A673 (cell line): Measurements from ENCODE around the gene LGALS9B. TPM values are rescaled to one million over a fixed set of nuclear protein-coding genes. Genes with fewer than 3 reads are reported as not detected.
"Not testable (repeated sequence)": the region's sequence is repeated elsewhere in the genome, so short reads cannot be mapped to it uniquely, and the experiment has no call there.

ENCODE experiments used
- BruUV-seq: library from RNA; stranded (reverse); fragments of 400-500 nt; replicated peaks from 2 replicates; lab custom pipeline; 2021; lab: Mats Ljungman, UMichigan
- CTCF ChIA-PET: fragments of 300-600 bp; sonication (Branson Sonifier 250); formaldehyde crosslinking; loops from one replicate; lab custom pipeline; 2022; ENCODE audit warnings: antibody characterized with exemption; lab: Charles Lee
- POLR2A ChIA-PET: fragments of 300-600 bp; sonication (Branson Sonifier 250); formaldehyde crosslinking; loops from one replicate; lab custom pipeline; 2022; ENCODE audit warnings: antibody characterized with exemption; ENCODE audit not compliant: low non-redundant PET; lab: Charles Lee
- DNase-seq: peaks from one replicate; pipeline ENCODE4 v3.0.0-alpha.2; 2015; ENCODE audit warnings: low spot score
- H3K27ac ChIP-seq: fragments of 200-600 bp; sonication (generic); 2 replicates; pipeline ENCODE4 v1.5.1; 2016; ENCODE audit warnings: mixed run types, low read depth, mild to moderate bottlenecking, mixed read lengths, antibody characterized with exemption, low read length; ENCODE audit not compliant: poor library complexity, severe bottlenecking
- H3K27me3 ChIP-seq: fragments of 200-600 bp; sonication (generic); replicated peaks from 2 replicates; pipeline ENCODE4 v1.6.1; 2017; ENCODE audit warnings: mixed run types, low read depth, mild to moderate bottlenecking, mixed read lengths, antibody characterized with exemption, low read length; ENCODE audit not compliant: insufficient read depth, poor library complexity
- H3K36me3 ChIP-seq: fragments of 200-600 bp; sonication (generic); 2 replicates; pipeline ENCODE4 v1.6.1; 2016; ENCODE audit warnings: mixed run types, mild to moderate bottlenecking, mixed read lengths, antibody characterized with exemption, low read length; ENCODE audit not compliant: insufficient read depth, poor library complexity, severe bottlenecking
- H3K4me1 ChIP-seq: fragments of 200-600 bp; sonication (generic); 2 replicates; pipeline ENCODE4 v1.6.1; 2017; ENCODE audit warnings: mixed run types, mild to moderate bottlenecking, mixed read lengths, antibody characterized with exemption, low read length; ENCODE audit not compliant: insufficient read depth, poor library complexity, severe bottlenecking
- H3K4me3 ChIP-seq: fragments of 200-600 bp; sonication (generic); 2 replicates; pipeline ENCODE4 v1.5.1; 2016; ENCODE audit warnings: low read depth, mixed run types, mild to moderate bottlenecking, mixed read lengths, low read length; ENCODE audit not compliant: poor library complexity, severe bottlenecking
- H3K9me3 ChIP-seq: fragments of 200-600 bp; sonication (generic); 2 replicates; pipeline ENCODE4 v1.6.1; 2016; ENCODE audit warnings: mixed run types, low read depth, mild to moderate bottlenecking, mixed read lengths, antibody characterized with exemption, low read length; ENCODE audit not compliant: poor library complexity, severe bottlenecking
- intact Hi-C: fragments of 100-400 bp; cut with micrococcal nuclease; formaldehyde crosslinking; loops from one replicate; pipeline ENCODE4 v1.10.0; 2022; ENCODE audit not compliant: unreplicated experiment
- total RNA-seq: library from RNA; stranded (reverse); gene quantifications from 2 replicates; pipeline ENCODE4 v1.2.3, GENCODE V29; 2021

Gene LGALS9B
- total RNA-seq, 1 experiment from 2014 or later, result not detected

- H3K27ac ChIP-seq, H3K4me1 ChIP-seq, H3K27me3 ChIP-seq, intact Hi-C loops, H3K9me3 ChIP-seq, DNase-seq, H3K4me3 ChIP-seq, BruUV-seq, H3K36me3 ChIP-seq, POLR2A ChIA-PET, CTCF ChIA-PET: not testable (repeated sequence)
These were observed 37.2 kb upstream of the LGALS9B start for GRCh38 chr17:20504388-20505066.

GRCh38 chr17:20501896-20502295, 34.6 kb upstream of the LGALS9B start:
- H3K9me3 ChIP-seq, CTCF ChIA-PET, intact Hi-C loops, H3K4me1 ChIP-seq, H3K4me3 ChIP-seq, H3K27ac ChIP-seq, H3K36me3 ChIP-seq, H3K27me3 ChIP-seq, POLR2A ChIA-PET, DNase-seq, BruUV-seq: not testable (repeated sequence)

- not testable (repeated sequence) for BruUV-seq
These were observed 33.0 kb upstream of the LGALS9B start for GRCh38 chr17:20500346-20500745.

GRCh38 chr17:20495420-20495819, 28.1 kb upstream of the LGALS9B start:
- intact Hi-C loops, H3K4me1 ChIP-seq, H3K4me3 ChIP-seq, BruUV-seq, H3K27me3 ChIP-seq, CTCF ChIA-PET, POLR2A ChIA-PET, H3K36me3 ChIP-seq, DNase-seq, H3K27ac ChIP-seq, H3K9me3 ChIP-seq: not testable (repeated sequence)

More at GRCh38 chr17:20500346-20500745, 33.0 kb upstream of the LGALS9B start:
- H3K36me3 ChIP-seq, intact Hi-C loops, CTCF ChIA-PET, POLR2A ChIA-PET, H3K9me3 ChIP-seq, H3K4me3 ChIP-seq, H3K27ac ChIP-seq, DNase-seq, H3K27me3 ChIP-seq, H3K4me1 ChIP-seq: not testable (repeated sequence)

GRCh38 chr17:20494735-20495134, 27.4 kb upstream of the LGALS9B start:
- H3K27ac ChIP-seq, intact Hi-C loops, DNase-seq, H3K4me3 ChIP-seq, H3K36me3 ChIP-seq, H3K27me3 ChIP-seq, BruUV-seq, H3K9me3 ChIP-seq, CTCF ChIA-PET, H3K4me1 ChIP-seq, POLR2A ChIA-PET: not testable (repeated sequence)

- intact Hi-C loops, H3K4me3 ChIP-seq, H3K4me1 ChIP-seq, H3K9me3 ChIP-seq, POLR2A ChIA-PET, H3K27me3 ChIP-seq, CTCF ChIA-PET, H3K36me3 ChIP-seq, DNase-seq, BruUV-seq, H3K27ac ChIP-seq: not testable (repeated sequence)
These were observed 26.8 kb upstream of the LGALS9B start for GRCh38 chr17:20494147-20494546.

GRCh38 chr17:20492971-20493370, 25.6 kb upstream of the LGALS9B start:
- CTCF ChIA-PET, intact Hi-C loops, BruUV-seq, H3K4me1 ChIP-seq, DNase-seq, H3K27ac ChIP-seq, H3K4me3 ChIP-seq, H3K9me3 ChIP-seq, H3K27me3 ChIP-seq, POLR2A ChIA-PET, H3K36me3 ChIP-seq: not testable (repeated sequence)

GRCh38 chr17:20492099-20492498, 24.8 kb upstream of the LGALS9B start:
- H3K9me3 ChIP-seq, intact Hi-C loops, H3K4me1 ChIP-seq, H3K27ac ChIP-seq, H3K27me3 ChIP-seq, CTCF ChIA-PET, POLR2A ChIA-PET, H3K36me3 ChIP-seq, DNase-seq, BruUV-seq, H3K4me3 ChIP-seq: not testable (repeated sequence)
